Measurements from ENCODE around the gene ADCY9. TPM values are rescaled to one million over a fixed set of nuclear protein-coding genes. Genes with fewer than 3 reads are reported as not detected.

The ADCY9 gene
- total RNA-seq, 1 donor from 2014 or later: 49.6 TPM

DNA sequence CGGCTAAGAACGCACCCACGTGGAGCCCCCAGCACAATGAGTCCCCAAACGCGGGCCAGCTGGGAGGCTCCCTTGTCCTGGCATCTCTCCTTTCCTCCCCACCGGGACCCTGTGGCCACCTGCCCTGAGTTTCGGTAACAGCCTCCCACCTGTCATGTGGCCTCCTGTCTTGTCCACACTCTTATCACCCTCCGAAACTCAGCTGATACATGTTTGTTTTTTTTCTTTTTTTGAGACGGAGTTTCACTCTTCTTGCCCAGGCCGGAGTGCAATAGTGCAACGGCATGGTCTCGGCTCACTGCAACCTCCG lies 130.1 kb downstream of the ADCY9 start:
- TF ChIP-seq, protein P1, sequence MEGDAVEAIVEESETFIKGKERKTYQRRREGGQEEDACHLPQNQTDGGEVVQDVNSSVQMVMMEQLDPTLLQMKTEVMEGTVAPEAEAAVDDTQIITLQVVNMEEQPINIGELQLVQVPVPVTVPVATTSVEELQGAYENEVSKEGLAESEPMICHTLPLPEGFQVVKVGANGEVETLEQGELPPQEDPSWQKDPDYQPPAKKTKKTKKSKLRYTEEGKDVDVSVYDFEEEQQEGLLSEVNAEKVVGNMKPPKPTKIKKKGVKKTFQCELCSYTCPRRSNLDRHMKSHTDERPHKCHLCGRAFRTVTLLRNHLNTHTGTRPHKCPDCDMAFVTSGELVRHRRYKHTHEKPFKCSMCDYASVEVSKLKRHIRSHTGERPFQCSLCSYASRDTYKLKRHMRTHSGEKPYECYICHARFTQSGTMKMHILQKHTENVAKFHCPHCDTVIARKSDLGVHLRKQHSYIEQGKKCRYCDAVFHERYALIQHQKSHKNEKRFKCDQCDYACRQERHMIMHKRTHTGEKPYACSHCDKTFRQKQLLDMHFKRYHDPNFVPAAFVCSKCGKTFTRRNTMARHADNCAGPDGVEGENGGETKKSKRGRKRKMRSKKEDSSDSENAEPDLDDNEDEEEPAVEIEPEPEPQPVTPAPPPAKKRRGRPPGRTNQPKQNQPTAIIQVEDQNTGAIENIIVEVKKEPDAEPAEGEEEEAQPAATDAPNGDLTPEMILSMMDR (IDR thresholded peaks at IDR 0.05): no peak
- intact Hi-C loops (cut with DNase I): no loop called here
- DNase-seq (no peak), ATAC-seq (no peak)
- no peak overlapping the region for H3K27ac ChIP-seq
- no peaks in the 10 kb centered on the region for H3K9me3 ChIP-seq
- H3K27me3 ChIP-seq: no peaks in the 10 kb centered on the region
- no peaks in the 10 kb centered on the region for H3K4me1 ChIP-seq
- peaks cover 23% of the 10 kb centered on the region for H3K36me3 ChIP-seq
- H3K4me3 ChIP-seq: no peak overlapping the region

DNA sequence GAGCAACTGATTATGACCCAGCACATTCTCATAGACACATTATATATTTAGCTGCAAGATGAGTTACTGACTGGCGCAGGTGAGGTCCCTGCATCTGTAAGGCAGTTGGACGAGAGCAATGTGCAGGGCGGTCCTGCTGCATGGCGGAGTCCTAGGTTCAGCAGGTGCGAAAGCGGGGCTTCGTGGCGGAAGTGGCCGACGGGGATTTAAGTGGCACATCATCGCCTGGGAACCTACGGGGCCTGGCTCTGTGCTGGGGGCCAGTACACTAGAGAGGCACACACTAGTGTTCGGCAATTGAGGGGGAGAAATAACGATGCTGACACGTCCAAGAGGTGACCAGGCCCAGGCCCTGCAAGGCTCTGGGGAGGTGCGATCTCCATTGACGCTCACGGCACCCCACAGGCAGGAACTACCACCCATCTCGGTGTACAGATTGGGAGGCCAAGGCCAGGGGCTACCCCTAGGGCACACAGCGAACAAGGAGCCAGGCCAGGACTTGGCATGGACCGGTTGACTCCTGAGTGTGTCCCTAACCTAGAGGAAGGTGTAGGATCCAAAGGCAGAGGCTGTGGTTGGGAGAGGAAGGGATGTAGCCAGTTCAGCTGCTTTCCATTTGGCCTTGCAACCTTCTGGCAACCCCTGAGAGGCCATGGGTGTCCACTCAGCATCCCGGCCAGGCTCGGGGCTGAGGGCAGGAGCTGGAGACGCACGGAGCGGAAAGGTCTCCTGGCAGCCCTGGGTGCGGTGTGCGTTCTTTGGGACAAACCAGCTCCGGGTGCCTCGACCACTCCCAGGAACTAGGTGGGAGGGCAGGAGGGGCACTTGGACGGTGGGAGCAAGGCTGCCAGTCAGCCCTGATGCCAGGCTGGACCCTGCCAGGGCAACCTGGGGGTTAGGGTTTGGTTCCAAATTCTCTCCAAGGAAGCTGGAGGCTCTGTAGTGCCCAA lies 131.9 kb downstream of the ADCY9 start:
- DNase-seq: no peak
- Histone ChIP-seq H3K27ac (no peak overlapping the region), H3K36me3 (peaks cover 29% of the 10 kb centered on the region), H3K9me3 (no peaks in the 10 kb centered on the region), H3K27me3 (no peaks in the 10 kb centered on the region), H3K4me1 (no peaks in the 10 kb centered on the region), H3K4me3 (no peak overlapping the region)
- no peak for ATAC-seq
- intact Hi-C loops (cut with DNase I): no loop called here
- TF ChIP-seq, protein P1 (IDR thresholded peaks at IDR 0.05): no peak

GRCh38 chr16:3983081-3983520 lies 133.1 kb downstream of the ADCY9 start:
- intact Hi-C loops (cut with DNase I): no loop called here
- ATAC-seq: peak; percentile 82
- H3K9me3 ChIP-seq: no peaks in the 10 kb centered on the region
- H3K27me3 ChIP-seq: no peaks in the 10 kb centered on the region
- TF ChIP-seq, protein P1 (IDR thresholded peaks at IDR 0.05): peak; percentile 58
- peaks cover 42% of the 10 kb centered on the region for H3K36me3 ChIP-seq
- DNase-seq: peak; percentile 76
- H3K4me3 ChIP-seq: no peak overlapping the region
- H3K27ac ChIP-seq: no peak overlapping the region
- H3K4me1 ChIP-seq: no peaks in the 10 kb centered on the region

- Histone ChIP-seq H3K27ac (no peak overlapping the region), H3K4me3 (no peak overlapping the region), H3K4me1 (no peaks in the 10 kb centered on the region), H3K27me3 (no peaks in the 10 kb centered on the region), H3K36me3 (peaks cover 44% of the 10 kb centered on the region), H3K9me3 (no peaks in the 10 kb centered on the region)
- TF ChIP-seq, protein P1 (IDR thresholded peaks at IDR 0.05): no peak
- ATAC-seq (no peak), DNase-seq (no peak)
- intact Hi-C loops (cut with DNase I): no loop called here
Measured at GRCh38 chr16:3982216-3982615, 134.0 kb downstream of the ADCY9 start.

DNA sequence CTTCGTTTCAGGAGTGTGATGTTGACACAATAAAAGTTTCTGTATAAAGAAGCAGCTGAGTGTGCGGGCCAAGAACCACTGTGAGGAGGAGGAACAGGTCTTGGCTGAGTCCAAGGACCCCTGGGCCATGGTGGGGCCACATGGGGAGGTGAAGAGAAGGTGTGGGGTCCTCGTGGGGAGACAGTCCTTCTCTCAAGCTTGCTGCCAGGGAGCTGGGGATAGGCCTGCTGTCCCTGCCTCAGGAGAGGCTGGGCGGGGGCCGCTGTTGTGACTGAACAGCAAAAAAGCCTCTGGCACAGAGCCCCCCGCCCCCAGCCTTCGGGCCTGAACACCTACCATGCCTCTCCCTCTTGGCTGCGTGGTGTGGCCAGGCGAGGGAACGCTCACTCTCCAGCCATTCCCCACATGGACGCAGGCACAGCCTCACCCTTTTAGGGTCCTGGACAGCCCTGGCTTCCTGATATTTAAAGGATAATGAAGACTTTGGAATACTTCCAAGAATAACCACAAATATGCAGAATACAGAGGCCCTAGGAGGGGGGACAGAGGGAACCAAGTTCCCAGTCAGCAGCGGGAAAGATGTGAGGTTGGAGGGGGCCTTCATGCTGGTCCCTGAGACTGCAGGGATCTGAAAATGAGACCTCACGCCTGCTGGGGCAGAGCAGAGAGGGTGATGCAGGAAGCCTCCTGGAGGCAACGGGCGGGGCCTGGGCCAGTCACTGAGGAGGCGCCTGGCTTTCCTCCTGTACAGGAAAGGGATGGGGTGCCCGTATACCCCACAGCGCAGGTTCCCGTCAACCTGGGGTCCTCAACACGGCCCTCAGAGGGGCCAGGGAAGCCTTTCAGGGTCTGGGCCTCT lies 135.8 kb downstream of the ADCY9 start:
- intact Hi-C loops (cut with DNase I): no loop called here
- ATAC-seq (no peak), DNase-seq (no peak)
- H3K4me3 ChIP-seq: no peak overlapping the region
- H3K36me3 ChIP-seq: peaks cover 51% of the 10 kb centered on the region
- no peaks in the 10 kb centered on the region for H3K27me3 ChIP-seq
- TF ChIP-seq, protein P1 (IDR thresholded peaks at IDR 0.05): no peak
- H3K9me3 ChIP-seq: no peaks in the 10 kb centered on the region
- no peaks in the 10 kb centered on the region for H3K4me1 ChIP-seq
- H3K27ac ChIP-seq: no peak overlapping the region

Data from upper lobe of right lung (tissue), 1 donor.